Amniotic stem cell (primary cell): ENCODE results near the gene FANCG.

Experiments
- DNase-seq: peaks from one replicate; lab custom pipeline; 2025; lab: John Stamatoyannopoulos, UW

FANCG gene

GRCh38 chr9:35060548-35061207, 19.1 kb downstream of the FANCG start:
- no peak for DNase-seq

GRCh38 chr9:35059438-35059837, 20.3 kb downstream of the FANCG start:
- DNase-seq, result no peak

- no peak for DNase-seq
These were observed 22.5 kb downstream of the FANCG start for GRCh38 chr9:35057271-35057620.

GRCh38 chr9:35056571-35057270, 23.0 kb downstream of the FANCG start:
- DNase-seq, result no peak

DNA sequence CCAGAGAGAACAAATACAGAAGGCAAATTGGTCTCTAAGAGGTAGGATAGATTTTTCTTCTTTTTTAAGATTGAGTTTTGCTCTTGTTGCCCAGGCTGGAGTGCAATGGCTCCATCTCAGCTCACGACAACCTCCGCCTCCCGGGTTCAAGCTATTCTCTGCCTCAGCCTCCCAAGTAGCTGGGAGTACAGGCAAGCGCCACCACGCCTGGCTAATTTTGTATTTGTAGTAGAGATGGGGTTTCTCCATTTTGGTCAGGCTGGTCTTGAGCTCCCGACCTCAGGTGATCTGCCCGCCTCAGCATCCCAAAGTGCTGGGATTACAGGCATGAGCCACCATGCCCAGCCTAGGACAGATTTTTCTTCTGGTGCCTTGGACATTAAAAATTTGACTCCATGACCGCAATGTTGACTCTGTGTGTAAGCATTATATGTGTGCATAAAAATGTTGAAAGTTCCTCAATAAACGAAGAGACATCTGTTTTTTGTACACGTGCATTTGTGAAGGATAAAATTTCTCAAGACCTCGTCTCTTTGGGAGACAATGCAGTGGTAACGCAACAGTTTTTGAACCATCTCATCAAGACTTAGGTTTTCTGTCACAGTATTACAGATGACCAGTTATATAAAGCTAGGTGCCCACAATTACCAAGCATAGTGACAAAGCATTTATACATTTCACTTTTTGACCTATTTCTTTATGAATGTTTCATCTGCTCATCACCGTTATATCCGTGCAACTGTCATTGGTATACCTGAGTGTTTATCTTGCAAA, 24.7 kb downstream of the FANCG start:
- no peak for DNase-seq

GRCh38 chr9:35054185-35054835, 25.4 kb downstream of the FANCG start:
- DNase-seq, result no peak

GRCh38 chr9:35051069-35051967, 28.4 kb downstream of the FANCG start:
- no peak for DNase-seq

- no peak for DNase-seq
These were observed 31.2 kb downstream of the FANCG start for GRCh38 chr9:35048511-35048910.

- DNase-seq, result no peak
These were observed 35.7 kb downstream of the FANCG start for GRCh38 chr9:35044071-35044470.

- no peak for DNase-seq
These were observed 36.7 kb downstream of the FANCG start for GRCh38 chr9:35042891-35043545.

DNA sequence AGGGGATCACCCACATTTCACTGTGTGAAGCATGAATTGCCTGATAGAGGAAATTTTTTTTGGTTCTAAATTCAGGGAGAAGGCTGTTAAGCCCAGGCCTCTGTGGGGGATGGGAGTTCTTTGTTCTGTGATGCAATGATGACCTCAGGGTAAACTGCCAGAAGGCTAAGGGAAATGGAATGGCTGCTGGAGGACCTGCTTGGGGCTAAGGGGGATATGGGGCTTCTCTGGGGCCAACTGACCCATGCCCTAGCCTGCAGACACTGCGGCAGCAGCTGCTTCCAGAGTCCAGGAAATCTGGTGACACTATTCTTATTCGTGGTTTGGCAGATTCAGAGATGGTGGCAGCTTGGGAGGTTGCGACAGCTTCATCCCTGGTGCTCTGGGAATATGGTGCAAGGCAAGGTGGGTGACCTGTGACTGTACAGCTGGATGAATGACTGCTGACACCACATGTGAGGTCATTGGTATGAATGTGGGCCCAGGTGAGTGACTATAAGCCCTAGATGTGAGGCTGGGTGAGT, 37.6 kb downstream of the FANCG start:
- DNase-seq, result no peak

DNA sequence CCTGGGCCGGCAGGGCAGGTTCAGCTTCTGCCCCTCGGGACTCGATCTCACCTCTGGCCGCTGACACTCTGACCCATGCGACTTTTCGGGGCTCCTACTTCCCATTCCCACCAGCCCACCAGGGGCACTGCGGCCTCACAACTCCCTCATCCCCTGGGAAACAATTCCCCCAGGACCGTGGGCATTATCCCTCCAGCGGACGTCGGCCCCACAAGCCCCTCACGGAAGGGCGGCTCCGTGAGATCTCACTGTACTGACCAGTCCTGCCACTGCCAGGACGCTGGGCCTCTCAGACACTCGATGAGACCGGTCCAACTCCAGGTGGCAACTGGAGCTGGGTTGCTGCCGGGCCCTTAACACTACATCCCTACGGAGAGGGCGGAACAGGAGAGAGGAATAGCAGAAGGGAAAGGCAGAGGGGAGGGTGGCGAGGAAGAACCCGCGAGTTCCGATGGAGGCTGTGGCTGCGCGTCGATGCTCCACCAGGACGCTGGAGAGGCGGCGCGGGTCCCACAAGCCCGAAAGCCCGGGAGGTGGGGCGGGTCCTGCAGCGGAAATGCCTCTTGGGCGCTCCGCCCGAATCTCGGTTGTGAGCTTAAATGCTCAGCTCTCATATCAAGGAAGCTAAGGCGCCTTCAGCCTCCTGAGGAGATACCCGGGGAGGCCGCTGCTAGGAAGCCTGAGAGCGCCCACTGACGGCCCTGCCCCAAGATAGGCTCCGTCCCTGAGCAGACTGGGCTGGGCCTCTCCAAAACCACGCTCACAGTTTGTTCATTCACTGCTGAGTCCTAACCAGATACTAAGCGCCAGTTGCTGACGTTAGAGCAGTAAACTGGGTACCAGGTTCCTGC, 43.7 kb downstream of the FANCG start:
- no peak for DNase-seq

DNA sequence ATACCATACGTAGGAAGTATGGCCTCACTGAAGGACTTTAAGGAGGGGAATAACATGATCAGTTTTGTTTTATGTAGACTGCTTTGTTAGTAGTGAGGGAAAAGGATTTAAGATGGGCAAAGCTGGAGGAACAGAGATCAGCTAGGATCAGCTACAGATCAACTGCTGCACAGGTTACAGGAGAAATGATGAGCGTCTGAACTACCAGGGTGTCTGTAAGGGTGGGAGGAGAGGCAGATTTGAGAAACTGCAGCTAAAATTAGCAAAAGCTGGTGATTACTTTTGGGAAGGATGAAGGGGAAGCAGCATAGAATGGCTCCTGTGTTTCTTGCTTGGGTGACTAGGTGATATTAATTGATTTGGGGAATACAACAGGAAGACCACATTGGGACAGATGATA, 46.6 kb downstream of the FANCG start:
- no peak for DNase-seq

- no peak for DNase-seq
These were observed 49.9 kb downstream of the FANCG start for GRCh38 chr9:35029852-35030251.

- DNase-seq, result no peak
These were observed 50.5 kb downstream of the FANCG start for GRCh38 chr9:35029241-35029640.

DNA sequence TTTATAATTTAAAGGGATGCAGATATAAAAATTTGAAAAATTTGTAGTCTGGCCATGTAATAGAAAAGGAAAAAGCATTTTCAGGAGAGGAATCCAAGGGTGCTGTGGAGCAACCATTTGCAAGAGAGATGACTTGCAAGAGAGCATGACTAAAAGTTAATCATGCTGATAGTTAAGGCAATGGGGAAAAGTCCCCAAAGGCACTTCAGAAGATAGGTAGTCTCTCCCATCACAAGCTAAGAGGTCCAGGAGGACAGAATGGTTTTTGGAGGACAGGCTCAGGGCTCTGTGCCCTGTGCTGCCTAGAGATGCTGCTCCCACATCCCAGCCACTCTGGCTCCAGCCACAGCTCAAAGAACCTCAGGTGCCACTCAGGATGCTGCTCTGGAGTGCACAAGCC, 51.4 kb downstream of the FANCG start:
- no peak for DNase-seq

GRCh38 chr9:35027860-35028259, 51.9 kb downstream of the FANCG start:
- DNase-seq, result no peak

DNA sequence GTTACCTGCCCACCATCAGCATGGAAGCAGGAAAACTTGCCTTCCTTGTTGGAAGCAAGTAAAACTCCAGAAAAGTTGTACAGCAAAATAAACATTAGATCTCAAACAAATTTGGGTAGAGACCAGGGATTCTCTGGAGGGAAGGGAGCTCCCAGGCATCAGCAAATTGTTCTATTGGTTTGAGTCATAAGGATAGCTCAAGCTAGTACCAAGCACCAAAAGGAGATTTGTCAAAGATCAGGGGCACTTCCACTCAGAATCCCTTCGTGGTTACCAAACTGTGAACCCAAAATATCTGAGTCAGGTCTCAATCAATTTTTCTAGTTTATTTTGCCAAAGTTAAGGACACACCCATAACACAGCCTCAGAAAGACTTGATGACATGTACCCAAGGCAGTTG, 52.4 kb downstream of the FANCG start:
- DNase-seq, result no peak

DNA sequence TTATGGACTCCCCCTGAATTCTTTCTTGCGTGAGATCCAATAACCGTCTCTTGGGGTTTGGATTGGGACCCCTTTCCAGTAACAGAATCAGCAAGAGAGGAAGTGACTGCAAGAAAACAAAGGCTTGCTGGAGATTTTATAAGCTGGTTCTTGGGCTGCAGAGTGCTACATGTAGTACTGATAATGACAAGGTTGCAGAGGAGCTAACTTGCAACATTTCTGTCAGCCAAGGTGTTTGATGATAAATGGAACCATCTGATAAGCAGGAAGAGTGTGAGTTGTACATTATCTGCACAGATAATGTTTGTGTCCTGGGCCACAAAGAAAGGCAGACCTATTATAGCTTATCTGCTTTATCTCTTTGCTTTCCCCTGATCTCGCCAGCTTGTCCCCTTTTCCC, 53.1 kb downstream of the FANCG start:
- DNase-seq, result no peak
